GM19467 (cell line): ENCODE data around the gene USP5.
"Not testable (repeated sequence)": the region's sequence is repeated elsewhere in the genome, so short reads cannot be mapped to it uniquely, and the experiment has no call there.

ENCODE experiments used
- ATAC-seq: cut with Tn5 transposase; IDR thresholded peaks from one replicate; pipeline ENCODE4 v1.9.1; 2021; ENCODE audit warnings: mild to moderate bottlenecking, moderate library complexity; ENCODE audit not compliant: unreplicated experiment

The USP5 gene

GRCh38 chr12:6886206-6886999 lies 34.5 kb downstream of the USP5 start:
- not testable (repeated sequence) for ATAC-seq

GRCh38 chr12:6887460-6887859 lies 35.5 kb downstream of the USP5 start:
- ATAC-seq, result no peak

- no peak for ATAC-seq
These were observed 36.4 kb downstream of the USP5 start for GRCh38 chr12:6888360-6888759.

GRCh38 chr12:6888794-6889193 lies 36.8 kb downstream of the USP5 start:
- not testable (repeated sequence) for ATAC-seq

GRCh38 chr12:6889775-6890573 lies 38.0 kb downstream of the USP5 start:
- ATAC-seq, result not testable (repeated sequence)

GRCh38 chr12:6890789-6891645 lies 39.1 kb downstream of the USP5 start:
- ATAC-seq, result peak; percentile 92

- ATAC-seq, result no peak
These were observed 39.7 kb downstream of the USP5 start for GRCh38 chr12:6891646-6892001.

GRCh38 chr12:6892683-6893082 lies 40.7 kb downstream of the USP5 start:
- ATAC-seq, result not testable (repeated sequence)

- ATAC-seq, result no peak
These were observed 42.4 kb downstream of the USP5 start for GRCh38 chr12:6894321-6894720.

GRCh38 chr12:6896846-6897435 lies 45.0 kb downstream of the USP5 start:
- no peak for ATAC-seq

GRCh38 chr12:6899427-6899826 lies 47.5 kb downstream of the USP5 start:
- no peak for ATAC-seq

GRCh38 chr12:6899837-6900519 lies 48.0 kb downstream of the USP5 start:
- no peak for ATAC-seq

- ATAC-seq, result no peak
These were observed 50.5 kb downstream of the USP5 start for GRCh38 chr12:6902448-6902847.

GRCh38 chr12:6903722-6904121 lies 51.8 kb downstream of the USP5 start:
- ATAC-seq, result no peak

- ATAC-seq, result peak; percentile 85
These were observed 52.6 kb downstream of the USP5 start, which contains the start of gene LRRC23 for GRCh38 chr12:6904280-6905276. LRRC23 (plus strand) TSS chr12:6904822; CDS start chr12:6905634, 812 bp downstream.

GRCh38 chr12:6905414-6906040 lies 53.6 kb downstream of the USP5 start:
- ATAC-seq, result no peak

GRCh38 chr12:6908141-6908540 lies 56.2 kb downstream of the USP5 start:
- not testable (repeated sequence) for ATAC-seq

GRCh38 chr12:6909421-6910145 lies 57.6 kb downstream of the USP5 start:
- no peak for ATAC-seq
